Kidney (tissue), 14 donors: ENCODE data around the gene CBR4. TPM values are rescaled to one million over a fixed set of nuclear protein-coding genes. Genes with fewer than 3 reads are reported as not detected.

Experiments used
- DNase-seq, 5 donors: peaks; one replicate each; pipeline ENCODE4 v3.0.0-alpha.2; 2013 to 2020
- FAIRE-seq: peaks from 2 replicates; lab custom pipeline; 2012; peaks lifted over from hg19 to GRCh38; lab: Jason Lieb, UNC
- H3K27ac ChIP-seq, 2 donors: one replicate each; pipeline ENCODE4 v1.7.0; 2013; ENCODE audit warnings: low read depth in 2 of 2, low read length in 2 of 2, inconsistent platforms in 1 of 2
- H3K27me3 ChIP-seq: one replicate; pipeline ENCODE4 v1.7.1; 2013; ENCODE audit warnings: low read length, inconsistent platforms; ENCODE audit not compliant: control insufficient read depth, insufficient read depth
- H3K36me3 ChIP-seq, 3 donors: one replicate each; pipeline versions ENCODE4 v1.7.0 to v1.7.1; 2013; ENCODE audit warnings: low read length in 3 of 3, control low read depth in 1 of 3, inconsistent platforms in 1 of 3; ENCODE audit not compliant: insufficient read depth in 3 of 3, control insufficient read depth in 2 of 3
- H3K4me1 ChIP-seq, 3 donors: one replicate each; pipeline versions ENCODE4 v1.7.0 to v1.7.1; 2013; ENCODE audit warnings: low read length in 3 of 3, inconsistent platforms in 1 of 3, low read depth in 1 of 3; ENCODE audit not compliant: control insufficient read depth in 2 of 3, insufficient read depth in 2 of 3
- H3K4me3 ChIP-seq, 3 donors: one replicate each; pipeline versions ENCODE4 v1.7.0 to v1.8.1; 2013; ENCODE audit warnings: low read length in 3 of 3, control low read depth in 1 of 3, inconsistent platforms in 1 of 3
- H3K9ac ChIP-seq, 3 donors: one replicate each; pipeline versions ENCODE4 v1.7.0 to v1.7.1; 2013; ENCODE audit warnings: low read length in 3 of 3, control low read depth in 1 of 3, inconsistent platforms in 1 of 3
- H3K9me3 ChIP-seq, 3 donors: one replicate each; pipeline versions ENCODE4 v1.7.0 to v1.7.1; 2013; ENCODE audit warnings: low read length in 3 of 3, control low read depth in 1 of 3, inconsistent platforms in 1 of 3; ENCODE audit not compliant: control insufficient read depth in 2 of 3, insufficient read depth in 1 of 3
- CTCF ChIP-seq: IDR thresholded peaks from 3 replicates; pipeline ENCODE4 v1.5.1; 2012; ENCODE audit warnings: mild to moderate bottlenecking, moderate library complexity, borderline replicate concordance; ENCODE audit not compliant: insufficient read depth; ENCODE audit errors: extremely low read depth
- intact Hi-C: fragments of 100-400 bp; cut with DNase I; formaldehyde crosslinking; loops from one replicate; pipeline ENCODE4 v1.11.1; 2022
- polyA plus RNA-seq: library from polyadenylated mRNA; stranded (reverse); fragments of 350-450 nt; fragmentation: Illumina TruSeq; extraction: RNeasy Lipid Tissue Mini Kit (QIAGEN cat#74804); gene quantifications from one replicate; pipeline ENCODE4 v1.2.3, GENCODE V29; 2014; ENCODE audit warnings: low read depth, low replicate concordance; ENCODE audit not compliant: insufficient read depth
- total RNA-seq: library from RNA; stranded (reverse); fragmentation: NEBNext Ultra II Directional; extraction: Animal tissue kit (Norgen Biotek cat#: 25700); gene quantifications from one replicate; pipeline ENCODE4 v1.2.1, GENCODE V29; 2021
- donor health status: control.
- donor health status: control.
- donor health status: control.
- donor health status: control.
- donor health status: control.
- donor health status: DM: yes; HTN: yes; CAD: no.
- donor health status: Normal renal cell carcinoma (clear cell type).

Gene CBR4
- total and polyA plus RNA-seq, 2 donors from 2014 or later: 24.1 to 28.6 TPM

DNA sequence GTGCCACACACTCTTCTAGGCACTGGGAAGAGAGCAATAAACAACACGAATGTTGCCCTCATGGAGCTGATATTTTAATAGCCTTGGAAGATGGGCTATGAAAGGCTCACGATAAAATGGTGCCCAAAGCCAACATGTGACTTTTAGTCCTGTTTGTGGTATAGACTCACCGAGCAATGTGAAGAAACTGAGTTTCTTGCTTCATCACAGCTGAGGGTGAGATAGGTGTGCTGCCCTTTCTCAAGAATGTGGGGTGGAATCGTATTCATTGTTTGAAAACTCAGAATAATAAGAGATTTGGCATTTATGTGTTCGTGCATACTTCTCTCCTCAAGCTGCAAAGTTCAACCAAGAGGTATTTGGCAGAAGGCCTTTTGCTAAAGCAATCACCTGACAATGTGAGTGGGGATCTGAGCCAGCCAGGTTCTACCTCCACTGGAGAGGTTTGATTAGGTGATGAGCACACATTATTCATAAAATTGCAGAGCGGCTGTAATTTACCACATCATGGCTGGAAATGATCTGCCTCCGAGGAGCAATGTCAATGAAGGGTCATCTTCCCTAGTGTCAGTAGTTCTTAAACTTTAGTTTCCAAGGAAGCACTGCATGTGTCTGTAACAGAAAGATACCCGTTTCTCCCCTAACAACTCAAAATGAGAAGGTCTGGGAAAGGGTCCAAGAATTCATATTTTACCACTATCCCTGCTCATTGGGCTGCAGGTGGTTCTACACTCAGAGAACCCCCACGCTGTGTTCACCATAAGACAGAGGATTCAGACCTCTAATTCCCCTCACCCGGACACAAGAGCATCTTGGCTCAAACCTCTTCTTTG, 41.9 kb upstream of the CBR4 start:
- Histone ChIP-seq H3K27ac (no peak overlapping the region), H3K36me3 (no peaks in the 10 kb centered on the region), H3K4me1 (peaks cover 0 to 6% (median 0%) of the 10 kb centered on the region in 3 donors), H3K27me3 (no peaks in the 10 kb centered on the region), H3K9ac (no peak overlapping the region), H3K9me3 (no peaks in the 10 kb centered on the region), H3K4me3 (no peak overlapping the region)
- no peak for DNase-seq
- intact Hi-C loops: no loop called here
- TF ChIP-seq CTCF: no peak
- FAIRE-seq: no peak

DNA sequence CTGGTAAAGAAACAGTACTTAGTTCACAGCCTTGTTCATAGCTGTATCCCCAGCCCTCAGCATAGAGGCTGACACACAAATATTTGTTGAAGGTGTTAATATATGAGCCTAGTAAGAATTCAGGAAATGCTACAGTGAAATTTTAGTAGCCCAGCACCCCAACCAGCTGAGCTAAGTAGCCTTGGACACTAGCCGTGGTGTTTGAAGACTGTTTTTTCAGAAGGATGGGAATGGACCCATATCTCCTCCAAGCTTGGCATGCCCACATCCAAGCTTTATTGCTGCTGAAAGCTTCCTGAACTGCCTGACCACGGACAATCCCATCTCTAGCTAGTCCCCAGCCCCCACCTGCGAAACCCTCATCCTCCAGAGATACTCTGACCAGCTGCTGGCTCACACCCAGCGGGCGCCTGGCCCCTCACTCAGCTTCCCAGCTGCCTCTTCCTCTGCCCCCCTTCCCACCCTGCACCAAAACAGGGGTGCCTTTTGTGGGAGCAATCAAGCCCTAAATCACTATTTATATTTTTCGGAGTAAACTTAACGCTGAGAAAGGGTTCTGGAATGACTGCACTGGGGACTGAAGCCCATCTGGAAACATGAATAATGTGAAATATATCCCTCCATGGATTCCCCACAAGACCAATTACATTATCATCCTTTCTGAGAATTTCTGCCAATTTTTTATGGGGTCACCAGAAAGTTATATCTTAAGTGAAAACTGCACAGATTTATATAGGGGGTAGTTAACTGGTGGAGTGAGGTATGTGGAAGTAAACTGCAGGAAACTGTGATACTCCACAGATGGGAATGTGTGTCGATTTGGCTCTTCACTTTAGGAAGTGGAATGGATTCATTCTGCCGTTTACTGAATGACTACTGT, 41.1 kb upstream of the CBR4 start:
- FAIRE-seq (no peak), DNase-seq (peak in 1 of 5 donors; percentile 70)
- Histone ChIP-seq H3K9ac (no peak overlapping the region), H3K4me3 (no peak overlapping the region), H3K9me3 (no peaks in the 10 kb centered on the region), H3K27me3 (no peaks in the 10 kb centered on the region), H3K4me1 (peaks cover 0 to 6% (median 0%) of the 10 kb centered on the region in 3 donors), H3K36me3 (no peaks in the 10 kb centered on the region), H3K27ac (no peak overlapping the region)
- intact Hi-C loops: no loop called here
- TF ChIP-seq CTCF: no peak

DNA sequence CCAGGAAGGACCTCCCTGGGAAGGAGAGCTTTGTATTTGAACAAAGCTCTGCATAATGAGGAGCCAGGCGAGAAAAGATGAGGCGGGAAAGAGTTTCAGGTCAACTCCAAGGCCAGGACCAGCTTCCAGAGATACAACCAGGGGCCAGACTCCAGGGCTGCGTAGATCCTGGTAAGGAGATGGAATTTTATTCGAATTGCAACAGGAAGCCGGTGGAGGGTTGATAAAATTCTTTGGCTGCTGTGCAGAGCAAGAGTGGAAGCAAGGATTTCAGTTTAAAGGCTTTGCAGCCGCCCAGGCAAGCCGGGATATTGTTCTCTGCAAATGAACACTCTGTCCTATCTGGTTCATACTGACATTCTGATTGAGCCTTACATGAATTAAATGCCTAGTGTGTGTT, 40.2 kb upstream of the CBR4 start:
- intact Hi-C loops: no loop called here
- Histone ChIP-seq H3K4me1 (peaks cover 0 to 6% (median 0%) of the 10 kb centered on the region in 3 donors), H3K9ac (no peak overlapping the region), H3K4me3 (no peak overlapping the region), H3K27ac (no peak overlapping the region), H3K27me3 (no peaks in the 10 kb centered on the region), H3K36me3 (no peaks in the 10 kb centered on the region), H3K9me3 (no peaks in the 10 kb centered on the region)
- no peak for TF ChIP-seq CTCF
- no peak for DNase-seq
- FAIRE-seq: no peak
